NCI-H82 treated with DMSO at 0.1 percent for 48 hours (cell line): ENCODE results near the gene COBLL1.
A peak's percentile ranks its signal among the peaks of the same experiment; 100 is the strongest.

ENCODE experiments used
- DNase-seq: peaks from one replicate; lab custom pipeline; 2025; ENCODE audit not compliant: unreplicated experiment; lab: John Stamatoyannopoulos, UW

COBLL1 gene

GRCh38 chr2:164792316-164793170, 49.1 kb downstream of the COBLL1 start:
- DNase-seq = no peak

- DNase-seq = no peak
Measured at GRCh38 chr2:164789968-164790367, 51.7 kb downstream of the COBLL1 start.

- peak; percentile 32 for DNase-seq
Measured at GRCh38 chr2:164786787-164787186, 54.8 kb downstream of the COBLL1 start.

- no peak for DNase-seq
Measured at GRCh38 chr2:164785457-164785856, 56.2 kb downstream of the COBLL1 start.

GRCh38 chr2:164784376-164784775, 57.2 kb downstream of the COBLL1 start:
- peak; percentile 86 for DNase-seq

GRCh38 chr2:164782323-164782722, 59.3 kb downstream of the COBLL1 start:
- DNase-seq = no peak

DNA sequence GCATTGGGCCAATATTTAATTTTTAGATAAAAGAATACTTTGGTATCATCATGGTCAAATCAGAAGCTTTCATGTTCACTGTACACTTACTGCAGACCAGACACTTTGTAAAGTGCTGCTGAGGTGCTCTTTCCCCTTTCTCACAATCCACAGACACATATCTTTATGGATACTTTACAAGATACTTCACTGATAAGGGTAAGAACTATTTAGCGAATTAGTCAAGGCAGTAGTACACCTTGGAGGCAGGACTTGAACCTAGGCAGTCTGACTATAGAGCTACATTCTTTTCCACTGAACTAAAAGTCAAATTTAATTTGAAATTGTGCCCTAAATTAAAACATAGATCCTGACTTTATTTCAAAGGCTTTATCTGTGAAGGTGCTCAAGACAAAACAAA, 60.2 kb downstream of the COBLL1 start:
- no peak for DNase-seq

DNA sequence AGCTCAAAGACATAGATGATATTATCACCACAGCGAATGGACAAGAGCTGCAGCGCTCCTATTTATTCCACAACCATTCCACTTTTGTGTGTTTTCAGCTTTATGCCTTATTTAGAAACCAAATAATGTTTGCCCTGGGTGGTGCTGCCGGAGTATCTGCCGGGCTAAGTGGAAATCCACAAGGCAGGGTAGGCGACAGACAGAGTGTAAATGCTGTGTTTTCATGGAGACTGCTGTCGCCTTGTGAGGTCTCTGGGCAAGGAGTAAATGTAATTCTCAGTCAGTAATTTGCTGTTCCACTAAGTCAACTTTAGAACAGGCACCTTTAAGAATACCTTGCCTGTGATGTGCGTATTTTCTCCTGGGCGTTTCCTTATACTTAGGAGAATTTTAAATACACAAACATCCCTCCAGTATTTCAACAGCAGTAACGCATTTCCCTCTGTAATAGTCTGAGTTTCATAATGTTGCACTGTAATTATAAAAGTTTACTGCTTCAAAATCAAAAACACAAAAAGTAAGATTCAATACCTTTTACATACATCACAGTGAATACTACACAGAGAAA, 60.9 kb downstream of the COBLL1 start:
- DNase-seq = no peak

GRCh38 chr2:164779383-164780057, 62.1 kb downstream of the COBLL1 start:
- DNase-seq = no peak

- no peak for DNase-seq
Measured at GRCh38 chr2:164778723-164779122, 62.9 kb downstream of the COBLL1 start.

DNA sequence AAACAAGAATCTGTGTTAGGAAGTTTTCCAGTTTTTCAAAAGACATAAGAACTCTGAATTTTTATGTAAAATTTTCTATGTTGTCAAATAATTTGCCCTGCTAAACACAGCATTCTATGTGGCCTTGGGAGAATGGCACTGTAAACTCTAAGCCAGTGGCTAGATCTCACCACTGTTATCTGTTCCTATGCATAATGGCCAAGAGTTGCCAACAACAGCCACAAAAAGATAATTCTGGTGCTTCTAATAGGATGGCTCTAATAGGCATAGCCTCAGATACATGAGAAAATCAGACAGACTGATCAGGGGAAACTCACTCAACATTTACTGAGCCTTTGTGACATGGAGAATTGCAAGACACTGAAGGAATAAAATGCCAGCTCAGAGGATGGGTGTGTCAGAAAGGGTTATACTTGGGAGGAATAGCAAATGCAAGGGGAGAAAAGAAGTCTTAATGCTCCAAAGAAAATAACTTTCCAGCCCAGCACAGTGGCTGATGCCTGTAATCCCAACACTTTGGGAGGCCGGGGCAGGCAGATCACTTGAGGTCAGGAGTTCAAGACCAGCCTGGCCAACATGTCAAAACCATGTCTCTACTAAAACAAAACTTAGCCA, 63.7 kb downstream of the COBLL1 start:
- no peak for DNase-seq

GRCh38 chr2:164773635-164774034, 68.0 kb downstream of the COBLL1 start:
- no peak for DNase-seq

DNA sequence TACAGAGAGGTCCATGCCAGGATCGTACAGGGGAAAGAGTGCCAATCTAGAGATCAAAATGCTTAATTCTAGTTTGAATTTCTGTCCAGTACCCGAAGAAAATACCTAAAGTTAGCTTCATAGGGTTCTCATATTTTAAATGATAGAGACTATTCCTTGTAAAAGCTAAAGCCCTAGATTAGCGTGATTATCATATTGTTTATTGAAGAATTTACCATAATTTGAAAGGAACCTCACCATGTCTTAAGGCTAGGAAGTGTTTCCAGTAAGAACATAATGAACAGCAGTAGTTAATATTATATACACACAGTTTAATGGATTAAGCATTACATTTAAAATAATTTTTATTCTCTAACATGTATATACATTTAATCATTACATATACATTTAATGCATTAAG, 68.5 kb downstream of the COBLL1 start:
- no peak for DNase-seq

DNA sequence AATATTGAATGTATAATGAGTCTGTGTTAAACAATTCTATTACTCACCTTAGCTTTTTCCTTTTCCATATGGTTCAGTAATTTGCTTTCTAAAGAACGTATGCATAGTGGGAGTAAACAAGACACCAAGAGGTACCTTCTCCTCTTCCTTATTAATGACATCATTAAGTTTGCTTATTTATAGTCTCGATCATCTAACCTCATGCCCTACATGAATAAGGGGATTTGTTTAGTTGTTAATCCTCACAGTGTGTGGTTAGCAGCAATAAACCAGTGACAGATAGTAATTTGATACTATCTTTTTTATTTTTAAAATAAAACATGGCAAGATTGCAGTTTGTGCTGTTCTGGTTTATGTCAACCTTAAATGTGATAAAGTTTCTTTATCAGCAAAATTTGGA, 69.7 kb downstream of the COBLL1 start:
- peak; percentile 80 for DNase-seq

DNA sequence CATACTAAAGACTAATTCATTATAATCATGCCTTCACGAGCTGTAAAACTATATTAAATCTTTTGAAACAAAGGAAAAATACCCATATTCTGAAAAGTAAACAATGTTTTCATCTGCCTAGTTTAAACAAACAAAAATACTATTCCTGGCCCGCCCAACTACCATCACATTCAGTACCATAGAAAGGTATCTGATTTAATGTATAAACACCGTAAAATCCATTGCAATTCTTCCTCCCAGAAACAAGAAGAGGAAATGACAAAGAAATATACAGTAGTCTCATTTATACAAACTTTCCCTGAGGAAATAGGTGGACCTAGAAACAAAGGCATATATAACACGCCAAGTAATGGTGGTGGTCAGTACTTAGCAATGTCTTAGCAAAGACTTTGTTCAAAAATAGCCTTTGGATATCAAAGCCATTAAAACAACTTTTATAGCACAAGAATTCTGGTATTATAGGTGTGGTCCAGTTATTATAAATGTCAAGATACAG, 71.2 kb downstream of the COBLL1 start:
- DNase-seq = no peak

GRCh38 chr2:164766954-164767320, 74.7 kb downstream of the COBLL1 start:
- DNase-seq = no peak

GRCh38 chr2:164766216-164766953, 75.2 kb downstream of the COBLL1 start:
- no peak for DNase-seq

DNA sequence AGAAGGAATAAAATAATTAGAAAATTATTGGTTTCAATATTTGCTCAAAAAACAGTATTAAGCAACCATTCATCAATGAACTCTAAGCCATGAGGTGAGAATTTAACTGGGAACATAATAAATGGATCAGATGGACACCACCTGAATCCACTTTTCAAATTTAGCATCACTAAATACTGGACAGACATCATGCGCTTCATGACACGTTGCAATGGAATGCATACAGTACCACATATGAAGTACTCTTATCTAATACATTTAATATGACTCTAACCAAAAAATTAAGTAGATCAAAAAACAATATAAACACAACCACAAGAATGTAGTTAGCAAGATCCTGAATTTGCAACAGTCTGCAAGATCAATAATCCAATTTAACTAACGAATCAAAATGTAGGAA, 76.6 kb downstream of the COBLL1 start:
- no peak for DNase-seq

DNA sequence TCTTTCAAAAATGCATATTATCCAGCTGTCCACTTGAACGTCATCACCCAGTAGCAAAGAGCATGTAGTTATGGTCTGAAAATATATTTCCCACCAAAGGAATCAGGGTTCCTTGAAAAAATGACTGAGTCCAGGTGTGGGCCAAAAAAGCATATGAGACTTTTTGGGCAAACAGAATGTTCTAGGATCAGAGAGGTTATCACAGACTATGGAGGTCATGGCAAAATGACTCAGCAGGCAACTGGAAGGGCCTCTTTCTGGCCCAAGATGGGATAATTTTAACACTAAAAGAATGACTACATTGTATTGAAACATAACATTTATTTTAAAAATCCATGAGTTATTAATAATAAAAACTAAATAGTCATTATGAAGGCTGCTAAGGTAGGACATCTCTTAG, 77.1 kb downstream of the COBLL1 start:
- no peak for DNase-seq

GRCh38 chr2:164763431-164763830, 78.2 kb downstream of the COBLL1 start:
- no peak for DNase-seq
